Memory B cell (primary cell): ENCODE measurements around the gene TFEC.
"Not testable (repeated sequence)": the region's sequence is repeated elsewhere in the genome, so short reads cannot be mapped to it uniquely, and the experiment has no call there.

Experiments used
- ATAC-seq: fragments of 150-1000 bp; cut with Tn5 transposase; 2 replicates; pipeline ENCODE4 v1.10.0; 2021; ENCODE audit warnings: low read depth, mild to moderate bottlenecking, moderate library complexity
- DNase-seq, 2 donors: peaks; one replicate each; pipeline ENCODE4 v3.0.0; 2022; ENCODE audit warnings: low spot score in 2 of 2
- H3K27ac Mint-ChIP-seq: one replicate; pipeline ENCODE4 v1.8.0; 2022; ENCODE audit warnings: mild to moderate bottlenecking, moderate library complexity, mixed read lengths
- H3K27me3 Mint-ChIP-seq: one replicate; pipeline ENCODE4 v1.8.0; 2022; ENCODE audit warnings: mixed read lengths
- H3K36me3 Mint-ChIP-seq: one replicate; pipeline ENCODE4 v1.8.0; 2022; ENCODE audit warnings: mild to moderate bottlenecking, mixed read lengths
- H3K4me1 Mint-ChIP-seq: one replicate; pipeline ENCODE4 v1.8.0; 2022; ENCODE audit warnings: mixed read lengths
- H3K4me3 Mint-ChIP-seq: one replicate; pipeline ENCODE4 v1.8.0; 2022; ENCODE audit warnings: mild to moderate bottlenecking, moderate library complexity, mixed read lengths
- H3K9me3 Mint-ChIP-seq: one replicate; pipeline ENCODE4 v1.8.0; 2022; ENCODE audit warnings: mixed read lengths

Gene TFEC

DNA sequence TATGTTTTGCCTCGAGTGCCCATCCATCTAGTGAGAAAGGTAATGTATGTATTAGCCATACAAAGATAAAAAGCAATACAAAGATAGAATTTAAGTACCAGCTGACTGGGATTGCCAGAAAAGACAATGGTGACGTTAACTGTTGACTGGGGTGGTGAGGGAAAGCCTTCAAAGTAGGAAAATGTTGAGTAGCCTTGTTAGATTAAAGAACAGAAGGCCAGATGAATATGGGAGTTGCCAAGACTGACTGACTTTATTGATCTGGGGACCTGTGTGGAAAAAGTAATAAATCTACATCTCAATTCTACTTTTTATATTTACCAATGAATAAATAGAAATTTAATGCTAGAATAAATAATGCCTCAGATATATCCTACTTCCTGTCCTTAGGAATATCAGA lies 97.7 kb downstream of the TFEC start:
- Mint-ChIP-seq H3K4me3 (no peak overlapping the region), H3K27ac (no peak overlapping the region), H3K36me3 (peaks cover under 1% of the 10 kb centered on the region), H3K9me3 (peaks cover 1% of the 10 kb centered on the region), H3K27me3 (no peaks in the 10 kb centered on the region), H3K4me1 (no peaks in the 10 kb centered on the region)
- no peak for DNase-seq
- no peak for ATAC-seq

DNA sequence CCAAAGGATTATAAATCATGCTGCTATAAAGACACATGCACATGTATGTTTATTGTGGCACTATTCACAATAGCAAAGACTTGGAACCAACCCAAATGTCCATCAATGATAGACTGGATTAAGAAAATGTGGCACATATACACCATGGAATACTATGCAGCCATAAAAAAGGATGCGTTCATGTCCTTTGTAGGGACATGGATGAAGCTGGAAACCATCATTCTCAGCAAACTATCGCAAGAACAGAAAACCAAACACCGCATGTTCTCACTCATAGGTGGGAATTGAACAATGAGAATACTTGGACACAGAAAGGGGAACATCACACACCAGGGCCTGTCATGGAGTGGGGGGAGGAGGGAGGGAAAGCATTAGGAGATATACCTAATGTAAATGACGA lies 100.4 kb downstream of the TFEC start:
- H3K4me1 Mint-ChIP-seq, H3K36me3 Mint-ChIP-seq, H3K27me3 Mint-ChIP-seq, H3K27ac Mint-ChIP-seq, DNase-seq, H3K9me3 Mint-ChIP-seq, ATAC-seq, H3K4me3 Mint-ChIP-seq: not testable (repeated sequence)

DNA sequence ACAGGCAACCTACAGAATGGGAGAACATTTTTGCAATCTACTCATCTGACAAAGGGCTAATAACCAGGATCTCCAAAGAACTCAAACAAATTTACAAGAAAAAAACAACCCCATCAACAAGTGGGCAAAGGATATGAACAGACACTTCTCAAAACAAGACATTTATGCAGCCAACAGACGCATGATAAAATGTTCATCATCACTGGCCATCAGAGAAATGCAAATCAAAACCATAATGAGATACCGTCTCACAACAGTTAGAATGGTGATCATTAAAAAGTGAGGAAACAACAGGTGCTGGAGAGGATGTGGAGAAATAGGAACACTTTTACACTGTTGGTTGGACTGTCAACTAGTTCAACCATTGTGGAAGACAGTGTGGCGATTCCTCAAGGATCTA lies 100.8 kb downstream of the TFEC start:
- not testable (repeated sequence) for H3K9me3 Mint-ChIP-seq, H3K27ac Mint-ChIP-seq, H3K4me3 Mint-ChIP-seq, DNase-seq, H3K36me3 Mint-ChIP-seq, H3K27me3 Mint-ChIP-seq, ATAC-seq, H3K4me1 Mint-ChIP-seq

DNA sequence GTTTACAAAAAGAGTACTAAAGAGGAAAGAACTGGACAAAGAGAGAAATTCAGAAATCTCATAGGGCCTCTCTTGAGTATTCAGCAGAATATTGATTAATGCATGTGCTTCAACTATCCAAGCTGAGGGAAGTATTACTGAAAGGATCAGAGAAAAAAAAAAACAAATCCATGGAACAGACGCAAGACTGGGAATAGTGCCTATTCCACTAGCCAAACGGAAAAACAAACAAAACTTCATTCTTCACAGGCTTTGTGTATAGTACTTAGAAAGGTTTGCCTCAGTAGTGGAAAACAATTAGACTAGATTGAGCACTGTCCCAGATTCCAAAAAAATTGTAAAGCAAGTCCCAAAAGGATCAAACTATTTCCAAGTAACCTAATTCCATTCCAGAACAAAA lies 106.2 kb downstream of the TFEC start:
- no peak overlapping the region for H3K4me3 Mint-ChIP-seq
- H3K9me3 Mint-ChIP-seq: no peaks in the 10 kb centered on the region
- H3K4me1 Mint-ChIP-seq: no peaks in the 10 kb centered on the region
- ATAC-seq (no peak), DNase-seq (no peak)
- peaks cover 1% of the 10 kb centered on the region for H3K27me3 Mint-ChIP-seq
- no peak overlapping the region for H3K27ac Mint-ChIP-seq
- no peaks in the 10 kb centered on the region for H3K36me3 Mint-ChIP-seq

DNA sequence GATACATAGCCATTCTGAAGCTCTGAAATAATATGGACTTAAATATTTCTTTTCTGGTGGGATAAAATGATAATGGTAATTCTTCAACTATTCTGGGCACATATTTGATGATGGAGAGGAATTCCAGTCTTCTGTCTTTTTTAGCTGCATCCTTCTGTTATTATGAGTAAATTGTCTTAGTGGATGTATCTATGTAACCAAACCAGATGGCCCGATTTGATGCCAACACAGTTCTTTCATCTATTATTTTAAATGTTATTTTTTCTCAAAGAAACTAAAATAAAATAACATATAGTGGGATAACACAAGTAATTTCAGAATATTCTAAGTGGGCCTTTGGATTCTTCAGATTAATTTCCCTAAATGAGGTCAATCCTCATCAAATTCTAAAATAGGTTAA lies 110.2 kb downstream of the TFEC start:
- no peak for DNase-seq
- H3K27me3 Mint-ChIP-seq: peaks cover 1% of the 10 kb centered on the region

DNA sequence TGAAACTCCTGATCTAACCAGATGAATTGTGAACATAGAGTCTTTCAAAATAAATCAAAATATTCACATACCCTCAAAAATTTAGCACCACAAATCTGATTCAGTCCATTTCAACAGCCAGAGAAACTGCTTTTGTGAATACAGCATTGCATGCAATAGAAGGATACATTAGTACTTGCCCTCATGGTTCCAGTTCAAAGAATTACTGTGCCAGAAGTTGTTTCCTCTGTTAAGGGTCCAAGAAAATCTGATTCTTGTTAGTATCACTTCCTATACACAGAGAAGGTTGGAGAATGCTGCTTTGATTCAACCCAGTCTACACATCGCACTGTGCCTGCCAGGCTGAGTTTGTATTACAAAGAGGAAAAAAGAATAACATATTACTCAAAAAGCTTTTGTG lies 115.6 kb downstream of the TFEC start:
- no peaks in the 10 kb centered on the region for H3K27me3 Mint-ChIP-seq
- peaks cover 10% of the 10 kb centered on the region for H3K4me1 Mint-ChIP-seq
- DNase-seq: no peak
- no peaks in the 10 kb centered on the region for H3K9me3 Mint-ChIP-seq
- no peak overlapping the region for H3K27ac Mint-ChIP-seq
- no peaks in the 10 kb centered on the region for H3K36me3 Mint-ChIP-seq
- no peak for ATAC-seq
- H3K4me3 Mint-ChIP-seq: no peak overlapping the region

More for the DNA sequence above, 110.2 kb downstream of the TFEC start:
- Mint-ChIP-seq H3K27ac (no peak overlapping the region), H3K4me1 (peaks cover 3% of the 10 kb centered on the region), H3K9me3 (no peaks in the 10 kb centered on the region), H3K36me3 (no peaks in the 10 kb centered on the region), H3K4me3 (no peak overlapping the region)
- no peak for ATAC-seq

DNA sequence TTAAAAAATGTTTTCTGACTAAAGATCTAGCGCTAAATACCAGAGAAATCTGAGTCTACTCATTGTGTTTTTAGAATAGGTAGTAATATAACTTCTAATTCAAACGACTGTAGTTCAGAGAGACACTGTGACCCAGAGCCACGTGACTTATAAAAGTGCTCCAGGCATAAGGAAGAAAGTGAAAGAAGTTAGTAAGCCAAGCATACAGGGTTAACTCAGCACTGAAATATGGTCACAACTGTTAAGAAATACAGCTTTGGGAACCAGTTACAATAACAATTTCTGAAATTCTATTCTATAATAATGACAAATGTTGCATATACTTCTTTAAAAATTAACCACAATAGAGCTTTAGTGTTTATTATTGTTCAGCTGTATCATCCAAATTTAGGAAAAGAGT lies 119.1 kb downstream of the TFEC start:
- DNase-seq (no peak), ATAC-seq (no peak)
- Mint-ChIP-seq H3K4me1 (peaks cover 7% of the 10 kb centered on the region), H3K36me3 (no peaks in the 10 kb centered on the region), H3K27ac (no peak overlapping the region), H3K4me3 (no peak overlapping the region), H3K27me3 (peaks cover 1% of the 10 kb centered on the region), H3K9me3 (no peaks in the 10 kb centered on the region)

DNA sequence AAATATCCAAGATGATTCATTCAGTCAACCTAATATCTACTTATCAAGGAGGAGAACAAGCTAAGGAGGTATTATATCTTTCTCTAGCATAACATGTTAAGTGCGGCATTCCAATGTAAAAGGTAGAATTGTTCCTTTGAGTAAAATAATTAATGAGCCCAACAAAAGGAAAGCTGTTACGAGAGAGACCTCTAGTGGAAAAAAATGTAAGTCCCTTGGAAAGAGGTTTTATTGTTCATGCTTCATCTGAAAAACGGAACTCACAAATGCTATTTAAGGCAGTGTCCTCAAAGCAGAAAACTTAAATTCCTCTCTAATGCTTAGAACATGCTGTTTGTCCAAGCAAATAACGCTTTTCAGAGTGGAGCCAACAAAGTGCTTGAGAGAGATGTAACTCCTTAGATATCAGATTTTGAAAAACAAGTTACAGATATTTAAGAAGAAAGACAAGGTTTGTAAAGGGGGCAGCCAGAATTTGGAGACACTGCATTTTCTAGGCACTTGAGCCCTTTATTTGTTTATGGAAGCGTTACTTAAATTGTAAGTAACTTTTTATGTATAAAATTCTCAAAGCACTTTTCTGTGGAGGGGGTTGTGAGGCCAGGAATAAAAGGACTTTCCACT lies 119.9 kb downstream of the TFEC start:
- no peaks in the 10 kb centered on the region for H3K9me3 Mint-ChIP-seq
- peaks cover 7% of the 10 kb centered on the region for H3K4me1 Mint-ChIP-seq
- DNase-seq (peak in 1 of 2 donors; percentile 1), ATAC-seq (peak; percentile 54)
- H3K27me3 Mint-ChIP-seq: peaks cover 1% of the 10 kb centered on the region
- H3K4me3 Mint-ChIP-seq: no peak overlapping the region
- H3K36me3 Mint-ChIP-seq: no peaks in the 10 kb centered on the region
- no peak overlapping the region for H3K27ac Mint-ChIP-seq

DNA sequence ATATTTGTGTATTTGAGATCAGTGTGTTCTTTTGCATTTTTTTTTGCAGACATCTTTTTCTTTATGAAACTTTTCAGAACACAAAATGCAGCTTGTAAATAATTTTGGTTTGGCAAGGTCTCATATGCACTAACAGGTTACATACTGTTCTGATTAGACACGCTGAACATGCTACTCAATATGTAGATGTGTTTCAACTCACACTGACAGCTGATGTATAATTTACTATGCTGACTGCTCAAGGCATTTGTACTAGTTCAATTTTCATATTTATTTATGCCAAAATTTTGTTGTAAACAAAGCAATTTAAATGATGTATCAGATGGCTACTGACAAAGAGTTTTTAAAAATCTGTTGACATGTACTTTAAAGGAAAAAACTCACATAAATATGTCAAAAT lies 123.8 kb downstream of the TFEC start:
- ATAC-seq (no peak), DNase-seq (no peak)
- Mint-ChIP-seq H3K27me3 (peaks cover 1% of the 10 kb centered on the region), H3K27ac (no peak overlapping the region), H3K9me3 (no peaks in the 10 kb centered on the region), H3K4me3 (no peak overlapping the region), H3K36me3 (no peaks in the 10 kb centered on the region), H3K4me1 (peaks cover 7% of the 10 kb centered on the region)

DNA sequence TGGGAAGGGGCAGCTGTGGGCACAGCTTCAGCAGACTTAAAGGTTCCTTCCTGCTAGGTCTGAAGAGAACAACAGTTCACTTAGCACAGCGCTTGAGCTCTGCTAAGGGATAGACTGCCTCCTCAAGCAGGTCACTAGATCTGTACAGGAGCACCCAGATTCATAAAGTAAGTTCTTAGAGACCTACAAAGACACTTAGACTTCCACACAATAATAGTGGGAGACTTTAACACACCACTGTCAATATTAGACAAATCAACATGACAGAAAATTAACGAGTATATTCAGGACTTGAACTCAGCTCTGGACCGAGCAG lies 140.9 kb downstream of the TFEC start:
- Mint-ChIP-seq H3K36me3 (no peaks in the 10 kb centered on the region), H3K9me3 (peaks cover 7% of the 10 kb centered on the region), H3K27me3 (peaks cover 4% of the 10 kb centered on the region), H3K27ac (no peak overlapping the region), H3K4me1 (no peaks in the 10 kb centered on the region), H3K4me3 (no peak overlapping the region)
- ATAC-seq (no peak), DNase-seq (no peak)

DNA sequence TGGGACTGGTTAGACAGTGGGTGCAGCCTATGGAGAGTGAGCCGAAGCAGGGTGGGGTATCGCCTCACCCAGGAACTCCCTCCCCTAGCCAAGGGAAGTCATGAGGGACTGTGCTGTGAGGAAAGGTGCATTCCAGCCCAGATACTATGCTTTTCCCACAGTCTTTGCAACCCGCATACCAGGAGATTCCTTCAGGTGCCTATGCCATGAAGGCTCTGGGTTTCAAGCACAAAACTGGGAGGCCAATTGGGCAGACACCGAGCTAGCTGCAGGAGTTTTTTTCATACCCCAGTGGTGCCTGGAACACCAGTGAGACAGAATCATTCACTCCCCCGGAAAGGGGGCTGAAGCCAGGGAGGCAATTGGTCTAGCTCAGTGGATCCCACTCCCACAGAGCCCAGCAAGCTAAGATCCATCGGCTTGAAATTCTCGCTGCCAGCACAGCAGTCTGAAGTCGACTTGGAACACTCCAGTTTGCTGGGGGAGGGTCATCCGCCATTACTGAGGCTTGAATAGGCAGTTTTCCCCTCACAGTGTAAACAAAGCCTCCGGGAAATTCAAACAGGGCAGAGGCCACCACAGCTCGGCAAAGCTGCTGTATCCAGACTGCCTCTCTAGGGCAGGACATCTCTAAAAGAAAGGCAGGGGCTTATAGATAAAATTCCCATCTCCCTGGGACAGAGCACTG lies 141.4 kb downstream of the TFEC start:
- Mint-ChIP-seq H3K27ac (no peak overlapping the region), H3K36me3 (no peaks in the 10 kb centered on the region), H3K9me3 (peaks cover 7% of the 10 kb centered on the region), H3K4me1 (no peaks in the 10 kb centered on the region), H3K27me3 (peaks cover 4% of the 10 kb centered on the region), H3K4me3 (no peak overlapping the region)
- ATAC-seq (no peak), DNase-seq (no peak)

DNA sequence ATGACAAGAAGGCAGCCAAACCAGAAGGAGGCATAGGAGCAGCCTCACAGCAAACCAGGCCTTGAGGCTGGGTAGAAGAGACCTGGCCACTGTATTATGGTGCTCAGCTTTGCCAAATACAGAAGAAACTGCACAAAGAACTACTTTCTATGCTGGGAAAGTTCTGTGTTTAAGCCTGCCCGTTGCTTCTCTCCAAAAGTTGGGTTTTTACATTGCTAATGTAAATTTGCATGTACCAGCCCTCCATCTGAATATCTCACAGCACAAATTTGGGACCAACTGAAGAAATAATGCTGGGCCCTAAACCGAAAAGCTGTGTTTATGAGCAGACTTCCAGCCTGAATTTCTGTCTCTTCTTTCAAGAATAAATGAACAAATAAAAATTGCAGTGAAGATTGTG lies 145.0 kb downstream of the TFEC start:
- no peak for ATAC-seq
- Mint-ChIP-seq H3K36me3 (no peaks in the 10 kb centered on the region), H3K27me3 (peaks cover 3% of the 10 kb centered on the region), H3K4me1 (no peaks in the 10 kb centered on the region), H3K9me3 (peaks cover 7% of the 10 kb centered on the region), H3K4me3 (no peak overlapping the region), H3K27ac (no peak overlapping the region)
- DNase-seq: no peak
